A673 (cell line): ENCODE results near the gene PCGF6. TPM values are rescaled to one million over a fixed set of nuclear protein-coding genes. Genes with fewer than 3 reads are reported as not detected.
"Not testable (repeated sequence)": the region's sequence is repeated elsewhere in the genome, so short reads cannot be mapped to it uniquely, and the experiment has no call there.

Source experiments
- BruUV-seq: library from RNA; stranded (reverse); fragments of 400-500 nt; replicated peaks from 2 replicates; lab custom pipeline; 2021; lab: Mats Ljungman, UMichigan
- CTCF ChIA-PET: fragments of 300-600 bp; sonication (Branson Sonifier 250); formaldehyde crosslinking; loops from one replicate; lab custom pipeline; 2022; ENCODE audit warnings: antibody characterized with exemption; lab: Charles Lee
- POLR2A ChIA-PET: fragments of 300-600 bp; sonication (Branson Sonifier 250); formaldehyde crosslinking; loops from one replicate; lab custom pipeline; 2022; ENCODE audit warnings: antibody characterized with exemption; ENCODE audit not compliant: low non-redundant PET; lab: Charles Lee
- DNase-seq: peaks from one replicate; pipeline ENCODE4 v3.0.0-alpha.2; 2015; ENCODE audit warnings: low spot score
- H3K27ac ChIP-seq: fragments of 200-600 bp; sonication (generic); 2 replicates; pipeline ENCODE4 v1.5.1; 2016; ENCODE audit warnings: mixed run types, low read depth, mild to moderate bottlenecking, mixed read lengths, antibody characterized with exemption, low read length; ENCODE audit not compliant: poor library complexity, severe bottlenecking
- H3K27me3 ChIP-seq: fragments of 200-600 bp; sonication (generic); replicated peaks from 2 replicates; pipeline ENCODE4 v1.6.1; 2017; ENCODE audit warnings: mixed run types, low read depth, mild to moderate bottlenecking, mixed read lengths, antibody characterized with exemption, low read length; ENCODE audit not compliant: insufficient read depth, poor library complexity
- H3K36me3 ChIP-seq: fragments of 200-600 bp; sonication (generic); 2 replicates; pipeline ENCODE4 v1.6.1; 2016; ENCODE audit warnings: mixed run types, mild to moderate bottlenecking, mixed read lengths, antibody characterized with exemption, low read length; ENCODE audit not compliant: insufficient read depth, poor library complexity, severe bottlenecking
- H3K4me1 ChIP-seq: fragments of 200-600 bp; sonication (generic); 2 replicates; pipeline ENCODE4 v1.6.1; 2017; ENCODE audit warnings: mixed run types, mild to moderate bottlenecking, mixed read lengths, antibody characterized with exemption, low read length; ENCODE audit not compliant: insufficient read depth, poor library complexity, severe bottlenecking
- H3K4me3 ChIP-seq: fragments of 200-600 bp; sonication (generic); 2 replicates; pipeline ENCODE4 v1.5.1; 2016; ENCODE audit warnings: low read depth, mixed run types, mild to moderate bottlenecking, mixed read lengths, low read length; ENCODE audit not compliant: poor library complexity, severe bottlenecking
- H3K9me3 ChIP-seq: fragments of 200-600 bp; sonication (generic); 2 replicates; pipeline ENCODE4 v1.6.1; 2016; ENCODE audit warnings: mixed run types, low read depth, mild to moderate bottlenecking, mixed read lengths, antibody characterized with exemption, low read length; ENCODE audit not compliant: poor library complexity, severe bottlenecking
- EZH2 ChIP-seq: fragments of 200-600 bp; sonication (generic); IDR thresholded peaks from 2 replicates; pipeline ENCODE4 v1.6.1; 2017; ENCODE audit warnings: borderline replicate concordance, low read depth, mild to moderate bottlenecking, mixed read lengths, antibody characterized with exemption, low read length; ENCODE audit not compliant: poor library complexity, severe bottlenecking
- intact Hi-C: fragments of 100-400 bp; cut with micrococcal nuclease; formaldehyde crosslinking; loops from one replicate; pipeline ENCODE4 v1.10.0; 2022; ENCODE audit not compliant: unreplicated experiment
- total RNA-seq: library from RNA; stranded (reverse); gene quantifications from 2 replicates; pipeline ENCODE4 v1.2.3, GENCODE V29; 2021
- TF ChIP-seq, protein P1 (sequence below): fragments of 300-800, 200-600 bp; sonication (generic); conservative IDR thresholded peaks from 2 replicates; pipeline ENCODE4 v1.5.1; 2017; ENCODE audit warnings: low read depth, mild to moderate bottlenecking, antibody characterized with exemption, low read length, moderate library complexity, mixed read lengths

Gene PCGF6
- total RNA-seq, 1 experiment from 2014 or later, result 22.5 TPM

DNA sequence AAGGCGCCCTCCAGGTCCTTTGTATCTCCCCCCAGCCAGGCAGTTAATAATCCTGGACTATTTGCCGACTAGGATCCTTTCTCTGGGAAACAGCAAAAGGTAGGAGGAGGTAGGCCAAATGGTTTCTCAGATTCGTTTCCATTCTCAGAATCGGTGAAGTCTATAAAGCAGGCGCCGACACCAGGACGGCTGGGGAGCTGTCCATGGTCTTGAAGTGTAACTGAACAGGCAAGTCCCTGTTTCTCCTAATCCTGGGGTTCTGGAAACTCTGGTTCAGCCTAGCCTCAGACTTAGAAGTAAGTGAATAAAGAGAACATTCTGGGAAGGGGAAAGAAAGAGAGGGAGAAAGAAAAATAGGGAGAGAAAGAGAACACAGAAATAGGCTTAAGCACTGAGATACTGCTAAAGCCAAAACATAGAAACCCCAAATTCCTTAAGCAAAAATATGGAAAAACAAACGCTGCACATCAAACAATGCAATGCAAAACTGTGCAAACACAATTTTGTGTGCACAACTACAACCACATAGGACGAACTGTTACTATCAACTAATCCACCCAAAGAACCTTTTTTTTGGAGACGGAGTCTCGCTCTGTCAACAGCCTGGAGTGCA, 85.1 kb downstream of the PCGF6 start:
- no TSS peak for BruUV-seq
- Histone ChIP-seq H3K36me3 (no peaks in the 10 kb centered on the region), H3K27me3 (no peaks in the 10 kb centered on the region), H3K4me1 (no peaks in the 10 kb centered on the region), H3K27ac (no peak overlapping the region), H3K9me3 (no peaks in the 10 kb centered on the region), H3K4me3 (no peak overlapping the region)
- ChIA-PET POLR2A (no interaction called here), CTCF (no interaction called here)
- TF ChIP-seq EZH2, result no peak
- TF ChIP-seq, protein P1, sequence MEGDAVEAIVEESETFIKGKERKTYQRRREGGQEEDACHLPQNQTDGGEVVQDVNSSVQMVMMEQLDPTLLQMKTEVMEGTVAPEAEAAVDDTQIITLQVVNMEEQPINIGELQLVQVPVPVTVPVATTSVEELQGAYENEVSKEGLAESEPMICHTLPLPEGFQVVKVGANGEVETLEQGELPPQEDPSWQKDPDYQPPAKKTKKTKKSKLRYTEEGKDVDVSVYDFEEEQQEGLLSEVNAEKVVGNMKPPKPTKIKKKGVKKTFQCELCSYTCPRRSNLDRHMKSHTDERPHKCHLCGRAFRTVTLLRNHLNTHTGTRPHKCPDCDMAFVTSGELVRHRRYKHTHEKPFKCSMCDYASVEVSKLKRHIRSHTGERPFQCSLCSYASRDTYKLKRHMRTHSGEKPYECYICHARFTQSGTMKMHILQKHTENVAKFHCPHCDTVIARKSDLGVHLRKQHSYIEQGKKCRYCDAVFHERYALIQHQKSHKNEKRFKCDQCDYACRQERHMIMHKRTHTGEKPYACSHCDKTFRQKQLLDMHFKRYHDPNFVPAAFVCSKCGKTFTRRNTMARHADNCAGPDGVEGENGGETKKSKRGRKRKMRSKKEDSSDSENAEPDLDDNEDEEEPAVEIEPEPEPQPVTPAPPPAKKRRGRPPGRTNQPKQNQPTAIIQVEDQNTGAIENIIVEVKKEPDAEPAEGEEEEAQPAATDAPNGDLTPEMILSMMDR, result no peak
- intact Hi-C loops, result no loop called here
- DNase-seq, result peak; percentile 75

DNA sequence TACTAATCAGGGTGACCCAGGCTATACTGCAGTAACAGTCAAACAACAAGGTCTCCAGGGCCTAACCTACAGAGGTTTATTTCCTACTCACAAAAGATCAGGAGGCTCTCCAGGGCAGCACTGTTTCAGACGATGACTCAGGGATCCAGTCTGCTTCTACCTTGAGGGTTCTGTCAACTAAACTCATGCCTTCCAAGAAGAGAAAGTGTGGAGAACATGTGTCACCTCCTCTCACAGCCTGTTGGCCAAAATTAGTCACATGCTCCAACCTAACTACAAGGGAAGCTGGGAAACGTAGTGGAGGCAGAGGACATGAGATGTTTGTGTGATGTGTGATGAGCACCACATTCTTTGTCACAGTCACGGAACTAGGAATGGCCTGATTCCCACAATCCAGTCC, 88.7 kb downstream of the PCGF6 start:
- ChIA-PET CTCF (no interaction called here), POLR2A (no interaction called here)
- Histone ChIP-seq H3K27me3 (no peaks in the 10 kb centered on the region), H3K4me1 (no peaks in the 10 kb centered on the region), H3K9me3 (no peaks in the 10 kb centered on the region), H3K4me3 (no peak overlapping the region), H3K36me3 (no peaks in the 10 kb centered on the region), H3K27ac (no peak overlapping the region)
- no peak for TF ChIP-seq EZH2
- TF ChIP-seq, protein P1, result no peak
- no TSS peak for BruUV-seq
- DNase-seq, result no peak
- intact Hi-C loops, result no loop called here

DNA sequence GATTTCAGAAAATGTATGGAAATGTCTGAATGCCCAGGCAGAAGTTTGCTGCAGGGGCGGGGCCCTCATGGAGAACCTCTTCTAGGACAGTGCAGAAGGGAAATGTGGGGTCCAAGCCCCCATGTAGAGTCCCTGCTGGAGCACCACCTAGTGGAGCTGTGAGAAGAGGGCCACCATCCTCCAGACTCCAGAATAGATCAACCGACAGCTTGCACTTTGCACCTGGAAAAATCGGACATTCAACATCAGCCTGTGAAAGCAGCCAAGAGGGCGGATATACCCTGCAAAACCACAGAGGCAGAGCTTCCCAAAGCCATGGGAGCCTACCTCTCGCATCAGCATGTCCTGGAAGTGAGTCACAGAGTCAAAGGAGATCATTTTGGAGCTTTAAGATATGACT, 91.0 kb downstream of the PCGF6 start:
- intact Hi-C loops, result no loop called here
- Histone ChIP-seq H3K9me3 (no peaks in the 10 kb centered on the region), H3K27ac (no peak overlapping the region), H3K4me1 (no peaks in the 10 kb centered on the region), H3K4me3 (no peak overlapping the region), H3K27me3 (no peaks in the 10 kb centered on the region), H3K36me3 (no peaks in the 10 kb centered on the region)
- ChIA-PET CTCF (interaction anchor here (0.5 kb wide), 1 partner anchor 46 kb away, joined by 3 read pairs; no protein-coding TSS in a partner anchor), POLR2A (no interaction called here)
- no peak for DNase-seq
- BruUV-seq, result no TSS peak
- TF ChIP-seq, protein P1, result no peak
- no peak for TF ChIP-seq EZH2

- CTCF ChIA-PET, intact Hi-C loops, H3K4me1 ChIP-seq, POLR2A ChIA-PET, BruUV-seq, H3K36me3 ChIP-seq, H3K9me3 ChIP-seq, H3K27me3 ChIP-seq, DNase-seq, H3K4me3 ChIP-seq, H3K27ac ChIP-seq: not testable (repeated sequence)
Measured at GRCh38 chr10:103258928-103259327, 92.0 kb downstream of the PCGF6 start.
